OCI-LY7 (cell line): ENCODE results near the gene CAPN5. TPM values are rescaled to one million over a fixed set of nuclear protein-coding genes. Genes with fewer than 3 reads are reported as not detected.

Source experiments
- BruUV-seq: library from RNA; stranded (reverse); fragments of 400-500 nt; replicated peaks from 2 replicates; lab custom pipeline; 2021; lab: Mats Ljungman, UMichigan
- CTCF ChIA-PET: fragments of 300-600 bp; sonication (Branson Sonifier 250); formaldehyde crosslinking; loops from one replicate; lab custom pipeline; 2022; ENCODE audit warnings: antibody characterized with exemption; ENCODE audit not compliant: unreplicated experiment; lab: Charles Lee
- POLR2A ChIA-PET: fragments of 300-600 bp; sonication (Branson Sonifier 250); formaldehyde crosslinking; loops from one replicate; lab custom pipeline; 2022; ENCODE audit warnings: antibody characterized with exemption; lab: Charles Lee
- DNase-seq: peaks from one replicate; pipeline ENCODE4 v3.0.0-alpha.2; 2015; ENCODE audit warnings: low spot score
- H2AFZ ChIP-seq: fragments of 200-600 bp; sonication (generic), shearing (Covaris generic); 2 replicates; pipeline ENCODE4 v1.6.1; 2014; ENCODE audit warnings: mild to moderate bottlenecking, antibody characterized with exemption, low read length, moderate library complexity
- H3K27ac ChIP-seq: fragments of 200-600 bp; sonication (generic); 2 replicates; pipeline ENCODE4 v1.5.1; 2014; ENCODE audit warnings: mixed run types, low read depth, mild to moderate bottlenecking, moderate library complexity, low read length, inconsistent platforms; ENCODE audit not compliant: poor library complexity, severe bottlenecking
- H3K36me3 ChIP-seq: fragments of 200-600 bp; sonication (generic); 2 replicates; pipeline ENCODE4 v1.6.1; 2014; ENCODE audit warnings: mild to moderate bottlenecking, antibody characterized with exemption, low read length, moderate library complexity, mixed read lengths; ENCODE audit not compliant: insufficient read depth
- H3K4me1 ChIP-seq: fragments of 200-600 bp; sonication (generic); 2 replicates; pipeline ENCODE4 v1.5.1; 2014; ENCODE audit warnings: mild to moderate bottlenecking, low read length; ENCODE audit not compliant: insufficient read depth, poor library complexity, severe bottlenecking
- H3K4me2 ChIP-seq: fragments of 200-600 bp; sonication (generic); 2 replicates; pipeline ENCODE4 v1.6.1; 2014; ENCODE audit warnings: mild to moderate bottlenecking, low read length
- H3K4me3 ChIP-seq: fragments of 200-600 bp; sonication (generic); 2 replicates; pipeline ENCODE4 v1.5.1; 2014; ENCODE audit warnings: mild to moderate bottlenecking, low read depth, low read length; ENCODE audit not compliant: poor library complexity, severe bottlenecking
- H3K79me2 ChIP-seq: fragments of 200-600 bp; sonication (generic); 2 replicates; pipeline ENCODE4 v1.6.1; 2016; ENCODE audit warnings: low read depth, mild to moderate bottlenecking, low read length, moderate library complexity, mixed read lengths; ENCODE audit not compliant: insufficient read depth
- H3K9me2 ChIP-seq: fragments of 200-600 bp; sonication (generic); 2 replicates; pipeline ENCODE4 v1.6.1; 2016; ENCODE audit warnings: mild to moderate bottlenecking, low read length, mixed read lengths; ENCODE audit not compliant: insufficient read depth
- H3K9me3 ChIP-seq: fragments of 200-600 bp; sonication (generic); 2 replicates; pipeline ENCODE4 v1.6.1; 2014; ENCODE audit warnings: mild to moderate bottlenecking, mixed run types, low read length, mixed read lengths
- H4K20me1 ChIP-seq: fragments of 200-600 bp; sonication (generic); 2 replicates; pipeline ENCODE4 v1.6.1; 2014; ENCODE audit warnings: mild to moderate bottlenecking, antibody characterized with exemption, low read length, moderate library complexity, mixed read lengths; ENCODE audit not compliant: insufficient read depth
- CTCF ChIP-seq: fragments of 200-600 bp; sonication (generic); conservative IDR thresholded peaks from 2 replicates; pipeline ENCODE4 v1.5.1; 2014; ENCODE audit warnings: mild to moderate bottlenecking, antibody characterized with exemption, low read length, moderate library complexity, mixed read lengths
- EZH2phosphoT487 ChIP-seq: fragments of 200-600 bp; sonication (generic); IDR thresholded peaks from 2 replicates; pipeline ENCODE4 v1.6.1; 2018; ENCODE audit warnings: low read depth, borderline replicate concordance, mild to moderate bottlenecking, mixed run types, antibody characterized with exemption, low read length, moderate library complexity, mixed read lengths
- intact Hi-C: fragments of 100-400 bp; cut with micrococcal nuclease; formaldehyde crosslinking; loops from one replicate; pipeline ENCODE4 v1.10.0; 2022; ENCODE audit not compliant: unreplicated experiment
- total RNA-seq, 2 experiments: library from RNA; depleted of rRNA in 1 of 2; stranded (reverse); fragments of >200 nt in 1 of 2; shearing (Covaris generic) in 1 of 2; gene quantifications; 2 replicates each; pipeline ENCODE4 v1.2.3, GENCODE V29; 2014 to 2022

The CAPN5 gene
- total RNA-seq, 2 experiments from 2014 or later = 1.4 to 1.5 TPM

DNA sequence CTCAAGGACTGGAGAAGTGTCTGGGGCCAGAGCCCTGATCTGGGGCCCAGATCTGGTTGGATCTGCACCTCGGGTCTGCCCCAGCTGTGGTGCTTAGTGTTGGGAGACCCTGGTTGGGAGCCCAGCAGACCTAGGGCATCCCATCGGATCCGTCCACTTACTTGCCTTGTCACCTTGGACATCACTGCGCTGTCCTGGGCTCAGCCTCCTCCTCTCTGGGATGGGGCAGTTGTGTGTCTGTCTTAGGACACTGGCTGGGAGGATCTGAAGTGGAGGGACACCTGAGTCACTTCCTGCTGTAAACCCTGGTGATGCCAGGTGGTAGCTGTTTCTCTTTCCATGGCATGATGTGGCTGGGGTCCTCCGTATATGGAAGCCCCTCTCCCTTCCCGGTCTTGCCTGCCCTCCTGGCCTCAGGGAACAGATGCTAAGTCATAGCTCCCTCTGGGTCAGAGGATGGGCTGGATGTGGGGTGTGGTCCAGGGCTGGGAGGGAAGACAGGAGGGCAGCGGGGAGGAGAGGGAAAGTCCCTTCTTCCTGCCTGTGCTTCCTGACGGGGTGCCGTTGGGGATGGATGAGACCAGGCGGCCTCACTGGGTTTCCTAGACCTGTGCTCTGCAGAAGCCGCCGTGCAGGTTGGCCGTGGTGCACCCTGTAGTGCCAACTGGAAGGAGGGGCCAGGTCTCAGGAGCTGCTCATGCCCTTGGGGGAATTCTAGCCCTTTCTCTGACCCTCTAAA lies 23.8 kb downstream of the CAPN5 start:
- Histone ChIP-seq H3K9me2 (no peaks in the 10 kb centered on the region), H2AFZ (no peak overlapping the region), H4K20me1 (no peaks in the 10 kb centered on the region), H3K36me3 (no peaks in the 10 kb centered on the region), H3K4me2 (no peak overlapping the region), H3K79me2 (no peaks in the 10 kb centered on the region), H3K27ac (no peak overlapping the region), H3K9me3 (no peaks in the 10 kb centered on the region), H3K4me1 (no peaks in the 10 kb centered on the region), H3K4me3 (no peak overlapping the region)
- no peak for DNase-seq
- ChIA-PET POLR2A (interaction anchor here (0.7 kb wide), 1 partner anchor 43 kb away, joined by 3 read pairs; no protein-coding TSS in a partner anchor), CTCF (interaction anchor here (1.1 to 1.8 kb wide), 3 partner anchors 43 to 171 kb away, joined by 3 to 11 read pairs (median 4); no protein-coding TSS in a partner anchor)
- no peak for TF ChIP-seq CTCF
- TF ChIP-seq EZH2phosphoT487 = no peak
- intact Hi-C loops = loop anchor here (1.0 to 2.0 kb wide), 4 partner anchors 24 to 284 kb away; partner anchors contain the start of gene CAPN5
- BruUV-seq = no TSS peak

- H3K27ac ChIP-seq = no peak overlapping the region
- no peak overlapping the region for H3K4me3 ChIP-seq
- H2AFZ ChIP-seq = no peak overlapping the region
- CTCF ChIA-PET = interaction anchor here (0.6 to 1.8 kb wide), 4 partner anchors 44 to 356 kb away, joined by 3 to 11 read pairs (median 4); no protein-coding TSS in a partner anchor
- no peaks in the 10 kb centered on the region for H3K36me3 ChIP-seq
- POLR2A ChIA-PET = interaction anchor here (0.7 kb wide), 1 partner anchor 44 kb away, joined by 3 read pairs; no protein-coding TSS in a partner anchor
- H4K20me1 ChIP-seq = no peaks in the 10 kb centered on the region
- no TSS peak for BruUV-seq
- no peak for TF ChIP-seq EZH2phosphoT487
- peak; percentile 91 for TF ChIP-seq CTCF
- peak; percentile 80 for DNase-seq
- no peaks in the 10 kb centered on the region for H3K9me3 ChIP-seq
- H3K4me2 ChIP-seq = no peak overlapping the region
- no peaks in the 10 kb centered on the region for H3K9me2 ChIP-seq
- no peaks in the 10 kb centered on the region for H3K4me1 ChIP-seq
- no peaks in the 10 kb centered on the region for H3K79me2 ChIP-seq
- intact Hi-C loops = loop anchor here (1.0 to 2.0 kb wide), 4 partner anchors 25 to 285 kb away; partner anchors contain the start of gene CAPN5
Measured at GRCh38 chr11:77091146-77091940, 24.6 kb downstream of the CAPN5 start.
